Stimulated activated naive CD8-positive, alpha-beta T cell treated with anti-CD3 and anti-CD28 coated beads, Interleukin-15, amount 100 ng/mL, for 72 hours (primary cell): Measurements from ENCODE around the gene INSYN1.

Experiments used
- ATAC-seq: fragments of 150-1000 bp; cut with Tn5 transposase; 2 replicates; pipeline ENCODE4 v1.10.0; 2021; ENCODE audit warnings: mild to moderate bottlenecking, moderate library complexity
- DNase-seq, 2 donors: peaks; one replicate each; pipeline ENCODE4 v3.0.0; 2021 to 2022
- H3K27ac Mint-ChIP-seq, 2 donors: one replicate each; pipeline ENCODE4 v1.8.0; 2022; ENCODE audit warnings: mild to moderate bottlenecking in 2 of 2, mixed read lengths in 2 of 2, moderate library complexity in 2 of 2
- H3K27me3 Mint-ChIP-seq: one replicate; pipeline ENCODE4 v1.8.0; 2022; ENCODE audit warnings: mixed read lengths
- H3K4me1 Mint-ChIP-seq: one replicate; pipeline ENCODE4 v1.8.0; 2022; ENCODE audit warnings: mild to moderate bottlenecking, mixed read lengths
- H3K4me3 Mint-ChIP-seq, 2 donors: one replicate each; pipeline ENCODE4 v1.8.0; 2022; ENCODE audit warnings: mild to moderate bottlenecking in 2 of 2, mixed read lengths in 2 of 2, moderate library complexity in 1 of 2
- H3K9me3 Mint-ChIP-seq, 2 donors: one replicate each; pipeline ENCODE4 v1.8.0; 2022; ENCODE audit warnings: mixed read lengths in 2 of 2

The INSYN1 gene

DNA sequence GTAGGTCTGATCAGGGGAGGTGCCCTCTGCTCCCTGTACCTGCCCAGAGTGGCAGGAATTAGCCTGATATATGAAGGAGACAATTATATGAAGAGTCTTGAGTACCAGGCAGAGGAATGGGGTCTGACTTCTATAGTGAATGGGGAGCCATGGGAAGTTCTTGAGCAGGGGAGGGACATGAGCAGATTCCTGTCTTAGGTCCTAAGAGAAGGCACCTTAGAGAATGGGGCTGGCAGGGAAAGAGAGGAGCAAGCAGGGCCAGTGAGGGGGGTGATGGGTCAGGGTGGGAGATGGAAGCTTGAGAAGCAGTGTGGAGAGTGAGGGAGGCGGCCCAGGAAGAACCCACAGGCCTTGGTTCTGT is 56.5 kb downstream of the INSYN1 start:
- Mint-ChIP-seq H3K9me3 (no peaks in the 10 kb centered on the region), H3K27me3 (peaks cover 85% of the 10 kb centered on the region), H3K27ac (peak overlapping the region; percentile 76 to 79), H3K4me1 (peaks cover 28% of the 10 kb centered on the region), H3K4me3 (peak overlapping the region; percentile 29 to 57)
- ATAC-seq (no peak), DNase-seq (no peak)

- Mint-ChIP-seq H3K4me1 (peaks cover 28% of the 10 kb centered on the region), H3K27ac (peak overlapping the region in 1 of 2 donors; percentile 79), H3K27me3 (peaks cover 79% of the 10 kb centered on the region), H3K4me3 (peak overlapping the region in 1 of 2 donors; percentile 29), H3K9me3 (no peaks in the 10 kb centered on the region)
- ATAC-seq = no peak
- DNase-seq = no peak
Measured at GRCh38 chr15:73695773-73696640, 57.1 kb downstream of the INSYN1 start.

DNA sequence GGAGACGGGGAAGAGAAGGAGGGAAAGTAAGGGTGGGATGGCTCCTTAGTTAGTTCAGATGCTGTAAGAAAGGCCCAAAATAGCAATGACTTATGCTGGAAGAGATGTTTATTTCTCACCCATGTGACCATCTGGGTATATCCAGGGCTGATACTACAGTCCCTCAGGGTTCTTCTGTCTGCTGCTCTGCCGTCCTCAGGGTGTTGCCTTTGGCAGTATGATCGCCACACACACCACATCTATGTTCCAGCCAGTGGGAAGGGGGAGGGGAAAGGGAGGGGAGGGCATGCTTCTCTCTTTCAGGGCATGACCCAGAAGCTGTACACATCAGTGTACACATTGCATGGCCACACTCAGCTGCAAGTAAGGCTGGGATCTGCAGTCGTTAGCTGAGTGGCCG is 58.7 kb downstream of the INSYN1 start:
- peaks cover 22% of the 10 kb centered on the region for H3K4me1 Mint-ChIP-seq
- ATAC-seq (no peak), DNase-seq (no peak)
- no peak overlapping the region for H3K4me3 Mint-ChIP-seq
- H3K27ac Mint-ChIP-seq = no peak overlapping the region
- H3K27me3 Mint-ChIP-seq = peaks cover 66% of the 10 kb centered on the region
- H3K9me3 Mint-ChIP-seq = no peaks in the 10 kb centered on the region

GRCh38 chr15:73691396-73691795 is 61.8 kb downstream of the INSYN1 start:
- H3K4me1 Mint-ChIP-seq = peaks cover 3% of the 10 kb centered on the region
- no peaks in the 10 kb centered on the region for H3K9me3 Mint-ChIP-seq
- no peak overlapping the region for H3K4me3 Mint-ChIP-seq
- DNase-seq = no peak
- H3K27me3 Mint-ChIP-seq = peaks cover 63% of the 10 kb centered on the region
- H3K27ac Mint-ChIP-seq = no peak overlapping the region
- ATAC-seq = no peak

DNA sequence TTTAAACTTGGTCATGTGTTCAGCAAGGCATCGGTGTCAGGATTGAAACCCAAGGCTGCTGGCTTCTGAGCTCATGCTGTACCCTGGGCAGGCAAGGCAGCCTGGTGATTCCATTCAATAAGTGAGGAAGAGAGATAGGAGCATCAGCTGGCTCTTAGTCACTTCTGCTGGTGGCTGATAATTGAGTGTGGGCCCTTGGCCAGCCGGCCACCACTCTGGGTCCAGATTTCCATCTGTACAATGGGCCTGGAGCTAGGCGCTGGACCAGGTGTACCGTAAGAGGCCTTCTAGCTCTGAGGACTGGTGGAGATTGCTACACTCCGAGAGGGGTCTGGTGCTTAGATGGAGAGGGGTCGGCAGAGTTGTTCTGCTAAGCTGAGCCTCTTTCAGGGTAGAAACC is 64.7 kb downstream of the INSYN1 start:
- H3K27ac Mint-ChIP-seq = no peak overlapping the region
- peaks cover 59% of the 10 kb centered on the region for H3K27me3 Mint-ChIP-seq
- H3K9me3 Mint-ChIP-seq = no peaks in the 10 kb centered on the region
- H3K4me1 Mint-ChIP-seq = peaks cover 14% of the 10 kb centered on the region
- H3K4me3 Mint-ChIP-seq = no peak overlapping the region
- ATAC-seq (no peak), DNase-seq (no peak)

DNA sequence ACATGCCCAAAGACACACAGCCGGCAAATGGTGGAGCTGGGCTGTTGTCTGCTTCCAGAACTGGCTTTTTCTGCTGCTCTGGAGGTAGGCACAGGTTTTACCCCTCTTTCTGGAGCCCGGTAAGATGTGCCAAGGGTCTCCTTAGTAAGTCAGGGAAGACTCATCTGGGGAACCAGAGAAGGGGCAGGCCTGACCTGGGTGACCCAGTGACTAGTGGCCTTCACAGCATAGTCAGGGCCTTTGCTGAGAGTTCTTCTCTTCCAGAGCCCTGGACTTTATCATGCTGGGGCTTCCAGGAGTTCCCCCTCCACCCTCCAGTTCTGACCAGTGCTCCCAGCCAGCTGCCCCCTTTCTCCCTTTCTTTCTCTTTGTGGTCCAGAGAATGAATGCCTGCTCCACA is 65.8 kb downstream of the INSYN1 start:
- Mint-ChIP-seq H3K27ac (no peak overlapping the region), H3K27me3 (peaks cover 61% of the 10 kb centered on the region), H3K4me3 (no peak overlapping the region), H3K9me3 (no peaks in the 10 kb centered on the region), H3K4me1 (peaks cover 21% of the 10 kb centered on the region)
- ATAC-seq = no peak
- no peak for DNase-seq

DNA sequence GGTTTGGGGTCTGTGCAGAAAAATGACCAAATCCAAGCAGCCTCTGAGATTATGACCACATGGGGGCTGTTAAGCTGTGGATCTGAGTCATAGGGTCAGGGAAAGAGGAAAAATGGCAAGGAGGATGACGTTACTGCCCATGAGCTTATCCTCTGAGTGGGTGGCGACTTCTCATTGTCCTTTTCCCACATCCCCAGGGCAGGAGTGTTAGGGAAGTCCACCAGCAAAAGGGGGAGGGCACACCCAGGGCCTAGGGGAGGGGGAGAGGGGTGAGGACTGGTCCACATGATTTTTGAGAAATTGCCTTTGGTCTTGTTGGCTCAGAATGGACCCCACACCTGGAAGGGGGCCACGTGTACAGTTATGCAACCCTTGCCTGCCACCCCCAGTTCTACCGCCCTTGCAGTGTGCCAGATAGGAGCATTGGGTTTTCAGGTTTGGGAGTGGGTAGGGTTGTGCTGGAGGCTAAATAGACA is 66.3 kb downstream of the INSYN1 start:
- H3K4me1 Mint-ChIP-seq = peaks cover 21% of the 10 kb centered on the region
- no peak for ATAC-seq
- no peak for DNase-seq
- no peak overlapping the region for H3K4me3 Mint-ChIP-seq
- no peak overlapping the region for H3K27ac Mint-ChIP-seq
- H3K9me3 Mint-ChIP-seq = no peaks in the 10 kb centered on the region
- peaks cover 65% of the 10 kb centered on the region for H3K27me3 Mint-ChIP-seq

DNA sequence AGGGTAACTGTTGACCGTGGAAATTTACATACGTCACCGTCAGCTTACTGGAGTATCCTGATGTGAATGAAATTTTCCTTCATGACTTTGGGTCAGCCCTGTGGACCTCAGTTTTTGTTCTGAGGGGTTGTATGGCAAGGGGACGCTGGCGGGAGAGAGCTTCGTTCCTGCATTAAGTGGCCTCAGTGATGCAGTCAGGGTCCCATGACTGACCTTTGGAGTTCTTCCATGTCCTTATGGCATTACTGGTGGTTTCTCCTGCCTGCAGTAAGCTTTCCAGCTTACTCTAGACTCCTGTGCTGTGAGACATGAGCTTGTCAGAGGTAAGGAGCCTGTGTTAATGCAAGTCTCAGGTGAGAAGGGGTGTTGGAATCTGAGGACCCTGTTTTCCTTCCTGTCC is 67.2 kb downstream of the INSYN1 start:
- ATAC-seq (no peak), DNase-seq (no peak)
- Mint-ChIP-seq H3K4me3 (no peak overlapping the region), H3K27me3 (peaks cover 73% of the 10 kb centered on the region), H3K4me1 (peaks cover 21% of the 10 kb centered on the region), H3K9me3 (no peaks in the 10 kb centered on the region), H3K27ac (no peak overlapping the region)
